Liver (tissue), 9 donors: ENCODE data around the gene NPRL2. TPM values are rescaled to one million over a fixed set of nuclear protein-coding genes. Genes with fewer than 3 reads are reported as not detected.

Source experiments
- DNase-seq: peaks from one replicate; pipeline ENCODE4 v3.0.0-alpha.2; 2017; ENCODE audit warnings: low spot score
- H3K27ac ChIP-seq, 2 donors: one replicate each; pipeline ENCODE4 v1.7.0; 2013; ENCODE audit warnings: inconsistent platforms in 2 of 2, low read length in 2 of 2, control low read depth in 1 of 2, low read depth in 1 of 2, mild to moderate bottlenecking in 1 of 2
- H3K27me3 ChIP-seq, 4 donors: one replicate each; pipeline versions ENCODE4 v1.6.1 to v1.7.0; 2013; ENCODE audit warnings: low read length in 3 of 4, inconsistent platforms in 1 of 4, mild to moderate bottlenecking in 1 of 4, moderate library complexity in 1 of 4; ENCODE audit not compliant: control insufficient read depth in 4 of 4, insufficient read depth in 4 of 4
- H3K36me3 ChIP-seq, 4 donors: one replicate each; pipeline versions ENCODE4 v1.6.1 to v1.7.0; 2013; ENCODE audit warnings: low read length in 3 of 4, mild to moderate bottlenecking in 3 of 4, low read depth in 1 of 4, moderate library complexity in 1 of 4; ENCODE audit not compliant: control insufficient read depth in 4 of 4, insufficient read depth in 3 of 4
- H3K4me1 ChIP-seq, 4 donors: one replicate each; pipeline versions ENCODE4 v1.6.1 to v1.7.0; 2013; ENCODE audit warnings: low read length in 3 of 4, mild to moderate bottlenecking in 3 of 4, moderate library complexity in 1 of 4; ENCODE audit not compliant: control insufficient read depth in 4 of 4, insufficient read depth in 4 of 4
- H3K4me3 ChIP-seq, 3 donors: one replicate each; pipeline versions ENCODE4 v1.6.1 to v1.7.0; 2013; ENCODE audit warnings: low read length in 3 of 3, control low read depth in 1 of 3, low read depth in 1 of 3, mild to moderate bottlenecking in 1 of 3
- H3K9ac ChIP-seq, 2 donors: one replicate each; pipeline ENCODE4 v1.7.0; 2013; ENCODE audit warnings: low read length in 2 of 2, mild to moderate bottlenecking in 2 of 2, moderate library complexity in 2 of 2, control low read depth in 1 of 2, low read depth in 1 of 2
- H3K9me3 ChIP-seq, 4 donors: one replicate each; pipeline versions ENCODE4 v1.6.1 to v1.7.0; 2013; ENCODE audit warnings: low read length in 3 of 4; ENCODE audit not compliant: control insufficient read depth in 4 of 4
- EGR1 ChIP-seq, 2 donors: IDR thresholded peaks; 2 replicates each; pipeline ENCODE4 v1.6.1; 2016 to 2018; ENCODE audit warnings: antibody characterized with exemption in 2 of 2, low read depth in 2 of 2
- FOXA1 ChIP-seq: IDR thresholded peaks from 2 replicates; pipeline ENCODE4 v1.6.1; 2016; ENCODE audit warnings: antibody characterized with exemption
- FOXA2 ChIP-seq: IDR thresholded peaks from 2 replicates; pipeline ENCODE4 v1.6.1; 2016; ENCODE audit warnings: antibody characterized with exemption
- GABPA ChIP-seq, 2 donors: IDR thresholded peaks in 1 of 2; conservative IDR thresholded peaks in 1 of 2; 2 replicates each; pipeline ENCODE4 v1.6.1; 2016; ENCODE audit warnings: antibody characterized with exemption in 2 of 2, mild to moderate bottlenecking in 1 of 2, moderate library complexity in 1 of 2
- HNF4A ChIP-seq, 2 donors: conservative IDR thresholded peaks; 2 replicates each; pipeline ENCODE4 v1.6.1; 2016; ENCODE audit warnings: antibody characterized with exemption in 2 of 2, mild to moderate bottlenecking in 2 of 2
- HNF4G ChIP-seq: IDR thresholded peaks from 2 replicates; pipeline ENCODE4 v1.6.1; 2016; ENCODE audit warnings: antibody characterized with exemption
- JUND ChIP-seq, 2 donors: IDR thresholded peaks; 2 replicates each; pipeline ENCODE4 v1.6.1; 2016; ENCODE audit warnings: antibody characterized with exemption in 2 of 2
- NR2F2 ChIP-seq: IDR thresholded peaks from 2 replicates; pipeline ENCODE4 v1.6.1; 2016; ENCODE audit warnings: antibody characterized with exemption
- RAD21 ChIP-seq, 2 donors: IDR thresholded peaks; 2 replicates each; pipeline ENCODE4 v1.6.1; 2016; ENCODE audit warnings: antibody characterized with exemption in 2 of 2, mild to moderate bottlenecking in 2 of 2
- RXRA ChIP-seq, 2 donors: IDR thresholded peaks; 2 replicates each; pipeline ENCODE4 v1.6.1; 2017 to 2018; ENCODE audit warnings: antibody characterized with exemption in 2 of 2, mild to moderate bottlenecking in 1 of 2
- SP1 ChIP-seq: IDR thresholded peaks from 2 replicates; pipeline ENCODE4 v1.6.1; 2018; ENCODE audit warnings: antibody characterized with exemption, mild to moderate bottlenecking
- TAF1 ChIP-seq: conservative IDR thresholded peaks from 2 replicates; pipeline ENCODE4 v1.6.1; 2016; ENCODE audit warnings: antibody characterized with exemption, mild to moderate bottlenecking
- YY1 ChIP-seq: IDR thresholded peaks from 2 replicates; pipeline ENCODE4 v1.6.1; 2016; ENCODE audit warnings: antibody characterized with exemption, mild to moderate bottlenecking
- WGBS: extraction: QIAGEN DNeasy Blood & Tissue Kit; methylation state at CpG from one replicate; pipeline ENCODE4 v1.1.7; 2013; 5-methylcytosine and 5-hydroxymethylcytosine counted together
- polyA plus RNA-seq, 2 donors: library from polyadenylated mRNA; stranded (reverse) in 1 of 2; unstranded in 1 of 2; fragments of 200-250 nt in 1 of 2; fragments of >200 nt in 1 of 2; fragmentation: Nextera tagmentation in 1 of 2; extraction: Ambion mirVana in 1 of 2; gene quantifications; one replicate each; pipeline versions ENCODE4 v1.2.1 to v1.2.3, GENCODE V29; 2013 to 2015
- total RNA-seq, 2 donors: library from RNA; depleted of rRNA; stranded (reverse); fragments of >200 nt; gene quantifications; one replicate each; pipeline ENCODE4 v1.2.3, GENCODE V29; 2014
- TF ChIP-seq, protein P1 (sequence below): IDR thresholded peaks from 2 replicates; pipeline ENCODE4 v1.6.1; 2016; ENCODE audit warnings: antibody characterized with exemption
- TF ChIP-seq, protein P2 (sequence below): IDR thresholded peaks from 2 replicates; pipeline ENCODE4 v1.6.1; 2016; ENCODE audit warnings: antibody characterized with exemption
- TF ChIP-seq, protein P3 (sequence below): IDR thresholded peaks from 2 replicates; pipeline ENCODE4 v1.6.1; 2016; ENCODE audit warnings: antibody characterized with exemption
- TF ChIP-seq, protein P4 (sequence below): fragments of 150-350 bp; IDR thresholded peaks from 2 replicates; pipeline ENCODE4 v1.5.1; 2017; ENCODE audit warnings: improper control_type of control experiment, low read depth, low read length; ENCODE audit not compliant: missing input control
- TF ChIP-seq, protein P5 (sequence below): IDR thresholded peaks from 2 replicates; pipeline ENCODE4 v1.6.1; 2016; ENCODE audit warnings: antibody characterized with exemption, mild to moderate bottlenecking
- donor health status: healthy.
- donor health status: healthy.
- donor health status: healthy.
- donor health status: healthy.
- donor health status: healthy.

The NPRL2 gene
- total RNA-seq, result 10 to 100 TPM; 11.3 to 17.3 TPM
- 10 to 100 TPM; 11.4 to 16.6 TPM for polyA plus RNA-seq

DNA sequence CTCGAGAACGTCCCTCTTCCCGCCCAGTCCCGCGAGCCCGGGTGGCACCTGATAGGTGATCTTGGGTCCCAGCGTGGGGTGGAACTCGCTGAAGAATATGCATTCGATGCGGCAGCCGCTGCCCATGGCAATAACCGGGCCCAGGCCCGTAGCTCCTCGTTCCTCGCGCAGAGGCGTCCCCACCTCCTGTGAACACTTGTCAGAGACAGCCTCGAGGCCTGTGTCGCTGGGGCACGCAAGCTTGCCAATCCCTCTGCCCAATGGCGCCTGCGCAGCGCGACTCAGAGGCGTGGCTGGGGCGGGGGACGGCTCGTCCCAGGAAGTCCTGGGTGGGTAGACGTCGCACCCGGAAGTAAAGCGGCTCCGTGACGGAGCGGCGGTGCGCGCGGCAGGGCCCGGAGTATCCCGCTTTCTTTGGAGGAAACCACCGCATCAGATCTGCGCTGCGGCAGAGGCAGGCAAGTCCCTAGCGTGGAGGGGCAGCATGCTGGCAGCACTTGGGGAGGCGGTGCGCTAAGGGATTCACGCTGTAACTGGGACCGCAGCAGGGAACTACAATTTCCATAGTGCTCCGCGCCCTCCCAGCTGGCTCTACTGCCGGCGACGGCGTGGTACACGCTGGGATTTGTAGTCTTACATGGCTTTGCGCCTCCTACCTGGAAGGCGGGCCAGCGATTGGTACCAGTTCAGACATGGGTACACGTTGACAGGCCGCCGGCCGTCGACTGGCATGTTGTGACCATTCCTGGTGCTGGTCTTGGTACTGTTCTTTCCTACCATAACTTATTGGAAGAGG, at the start of gene NPRL2, which contains the start of gene CYB561D2:
NPRL2 (minus strand) TSS at position 249 of the 796 bp plus-strand sequence; CDS start at position 126, 123 bp downstream.
CYB561D2 (plus strand) TSS at position 336 of the 796 bp plus-strand sequence. CDS start 572 bp downstream, outside the sequence.
- peak within 1 kb of the TSS; percentile 97 to 98 for H3K27ac ChIP-seq
- peak within 1 kb of the TSS; percentile 86 to 90 for H3K9ac ChIP-seq
- H3K9me3 ChIP-seq, result no peaks in the 10 kb centered on the region
- TF ChIP-seq FOXA1 (no peak), NR2F2 (no peak), RXRA (IDR thresholded peaks at IDR 0.05) (no peak), HNF4A (conservative IDR thresholded peaks at IDR 0.05) (no peak), RAD21 (IDR thresholded peaks at IDR 0.05) (no peak), YY1 (peak; percentile 83), EGR1 (IDR thresholded peaks at IDR 0.05; ENCODE audit: low read depth in 2 of 2) (peak in 1 of 2 donors; percentile 74), HNF4G (no peak), GABPA (IDR thresholded peaks at IDR 0.05 in 1 of 2, conservative IDR thresholded peaks at IDR 0.05 in 1 of 2) (peak in 1 of 2 donors; percentile 93), JUND (IDR thresholded peaks at IDR 0.05) (no peak), TAF1 (peak; percentile 50), SP1 (peak; percentile 33), FOXA2 (peak; percentile 4)
- TF ChIP-seq, protein P1, sequence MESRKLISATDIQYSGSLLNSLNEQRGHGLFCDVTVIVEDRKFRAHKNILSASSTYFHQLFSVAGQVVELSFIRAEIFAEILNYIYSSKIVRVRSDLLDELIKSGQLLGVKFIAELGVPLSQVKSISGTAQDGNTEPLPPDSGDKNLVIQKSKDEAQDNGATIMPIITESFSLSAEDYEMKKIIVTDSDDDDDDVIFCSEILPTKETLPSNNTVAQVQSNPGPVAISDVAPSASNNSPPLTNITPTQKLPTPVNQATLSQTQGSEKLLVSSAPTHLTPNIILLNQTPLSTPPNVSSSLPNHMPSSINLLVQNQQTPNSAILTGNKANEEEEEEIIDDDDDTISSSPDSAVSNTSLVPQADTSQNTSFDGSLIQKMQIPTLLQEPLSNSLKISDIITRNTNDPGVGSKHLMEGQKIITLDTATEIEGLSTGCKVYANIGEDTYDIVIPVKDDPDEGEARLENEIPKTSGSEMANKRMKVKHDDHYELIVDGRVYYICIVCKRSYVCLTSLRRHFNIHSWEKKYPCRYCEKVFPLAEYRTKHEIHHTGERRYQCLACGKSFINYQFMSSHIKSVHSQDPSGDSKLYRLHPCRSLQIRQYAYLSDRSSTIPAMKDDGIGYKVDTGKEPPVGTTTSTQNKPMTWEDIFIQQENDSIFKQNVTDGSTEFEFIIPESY, result peak; percentile 14
- TF ChIP-seq, protein P2, sequence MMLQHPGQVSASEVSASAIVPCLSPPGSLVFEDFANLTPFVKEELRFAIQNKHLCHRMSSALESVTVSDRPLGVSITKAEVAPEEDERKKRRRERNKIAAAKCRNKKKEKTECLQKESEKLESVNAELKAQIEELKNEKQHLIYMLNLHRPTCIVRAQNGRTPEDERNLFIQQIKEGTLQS, result no peak
- TF ChIP-seq, protein P3, sequence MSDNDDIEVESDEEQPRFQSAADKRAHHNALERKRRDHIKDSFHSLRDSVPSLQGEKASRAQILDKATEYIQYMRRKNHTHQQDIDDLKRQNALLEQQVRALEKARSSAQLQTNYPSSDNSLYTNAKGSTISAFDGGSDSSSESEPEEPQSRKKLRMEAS, result peak; percentile 83
- TF ChIP-seq, protein P4, sequence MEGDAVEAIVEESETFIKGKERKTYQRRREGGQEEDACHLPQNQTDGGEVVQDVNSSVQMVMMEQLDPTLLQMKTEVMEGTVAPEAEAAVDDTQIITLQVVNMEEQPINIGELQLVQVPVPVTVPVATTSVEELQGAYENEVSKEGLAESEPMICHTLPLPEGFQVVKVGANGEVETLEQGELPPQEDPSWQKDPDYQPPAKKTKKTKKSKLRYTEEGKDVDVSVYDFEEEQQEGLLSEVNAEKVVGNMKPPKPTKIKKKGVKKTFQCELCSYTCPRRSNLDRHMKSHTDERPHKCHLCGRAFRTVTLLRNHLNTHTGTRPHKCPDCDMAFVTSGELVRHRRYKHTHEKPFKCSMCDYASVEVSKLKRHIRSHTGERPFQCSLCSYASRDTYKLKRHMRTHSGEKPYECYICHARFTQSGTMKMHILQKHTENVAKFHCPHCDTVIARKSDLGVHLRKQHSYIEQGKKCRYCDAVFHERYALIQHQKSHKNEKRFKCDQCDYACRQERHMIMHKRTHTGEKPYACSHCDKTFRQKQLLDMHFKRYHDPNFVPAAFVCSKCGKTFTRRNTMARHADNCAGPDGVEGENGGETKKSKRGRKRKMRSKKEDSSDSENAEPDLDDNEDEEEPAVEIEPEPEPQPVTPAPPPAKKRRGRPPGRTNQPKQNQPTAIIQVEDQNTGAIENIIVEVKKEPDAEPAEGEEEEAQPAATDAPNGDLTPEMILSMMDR, result no peak
- TF ChIP-seq, protein P5, sequence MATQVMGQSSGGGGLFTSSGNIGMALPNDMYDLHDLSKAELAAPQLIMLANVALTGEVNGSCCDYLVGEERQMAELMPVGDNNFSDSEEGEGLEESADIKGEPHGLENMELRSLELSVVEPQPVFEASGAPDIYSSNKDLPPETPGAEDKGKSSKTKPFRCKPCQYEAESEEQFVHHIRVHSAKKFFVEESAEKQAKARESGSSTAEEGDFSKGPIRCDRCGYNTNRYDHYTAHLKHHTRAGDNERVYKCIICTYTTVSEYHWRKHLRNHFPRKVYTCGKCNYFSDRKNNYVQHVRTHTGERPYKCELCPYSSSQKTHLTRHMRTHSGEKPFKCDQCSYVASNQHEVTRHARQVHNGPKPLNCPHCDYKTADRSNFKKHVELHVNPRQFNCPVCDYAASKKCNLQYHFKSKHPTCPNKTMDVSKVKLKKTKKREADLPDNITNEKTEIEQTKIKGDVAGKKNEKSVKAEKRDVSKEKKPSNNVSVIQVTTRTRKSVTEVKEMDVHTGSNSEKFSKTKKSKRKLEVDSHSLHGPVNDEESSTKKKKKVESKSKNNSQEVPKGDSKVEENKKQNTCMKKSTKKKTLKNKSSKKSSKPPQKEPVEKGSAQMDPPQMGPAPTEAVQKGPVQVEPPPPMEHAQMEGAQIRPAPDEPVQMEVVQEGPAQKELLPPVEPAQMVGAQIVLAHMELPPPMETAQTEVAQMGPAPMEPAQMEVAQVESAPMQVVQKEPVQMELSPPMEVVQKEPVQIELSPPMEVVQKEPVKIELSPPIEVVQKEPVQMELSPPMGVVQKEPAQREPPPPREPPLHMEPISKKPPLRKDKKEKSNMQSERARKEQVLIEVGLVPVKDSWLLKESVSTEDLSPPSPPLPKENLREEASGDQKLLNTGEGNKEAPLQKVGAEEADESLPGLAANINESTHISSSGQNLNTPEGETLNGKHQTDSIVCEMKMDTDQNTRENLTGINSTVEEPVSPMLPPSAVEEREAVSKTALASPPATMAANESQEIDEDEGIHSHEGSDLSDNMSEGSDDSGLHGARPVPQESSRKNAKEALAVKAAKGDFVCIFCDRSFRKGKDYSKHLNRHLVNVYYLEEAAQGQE, result peak; percentile 42
- peak; percentile 96 for DNase-seq
- H3K36me3 ChIP-seq, result peaks cover 11 to 27% (median 15%) of the 10 kb centered on the region in 4 donors
- peaks cover 11 to 66% (median 45%) of the 10 kb centered on the region in 4 donors for H3K4me1 ChIP-seq
- under 1% methylated on average over 64 of the region's 64 CpGs for WGBS
- H3K27me3 ChIP-seq, result no peaks in the 10 kb centered on the region
- H3K4me3 ChIP-seq, result peak within 1 kb of the TSS; percentile 67 to 90 (median 79)
